DMS153 treated with DMSO at 0.1 percent for 48 hours (cell line): ENCODE results near the gene PARP6.

Source experiments
- DNase-seq: peaks from one replicate; lab custom pipeline; 2025; ENCODE audit not compliant: unreplicated experiment; lab: John Stamatoyannopoulos, UW

The PARP6 gene

GRCh38 chr15:72231833-72232478 is 40.4 kb downstream of the PARP6 start:
- no peak for DNase-seq

- peak; percentile 69 for DNase-seq
These were observed 41.1 kb downstream of the PARP6 start, which contains the start of gene PKM for GRCh38 chr15:72231066-72231832. PKM (minus strand) TSS chr15:72231190; CDS start chr15:72219097, 12,093 bp downstream.

GRCh38 chr15:72230197-72231065 is 41.9 kb downstream of the PARP6 start:
- DNase-seq: no peak

- DNase-seq: no peak
These were observed 42.5 kb downstream of the PARP6 start for GRCh38 chr15:72229947-72230196.

- DNase-seq: no peak
These were observed 43.0 kb downstream of the PARP6 start for GRCh38 chr15:72229076-72229946.

- no peak for DNase-seq
These were observed 44.6 kb downstream of the PARP6 start for GRCh38 chr15:72227720-72228119.

DNA sequence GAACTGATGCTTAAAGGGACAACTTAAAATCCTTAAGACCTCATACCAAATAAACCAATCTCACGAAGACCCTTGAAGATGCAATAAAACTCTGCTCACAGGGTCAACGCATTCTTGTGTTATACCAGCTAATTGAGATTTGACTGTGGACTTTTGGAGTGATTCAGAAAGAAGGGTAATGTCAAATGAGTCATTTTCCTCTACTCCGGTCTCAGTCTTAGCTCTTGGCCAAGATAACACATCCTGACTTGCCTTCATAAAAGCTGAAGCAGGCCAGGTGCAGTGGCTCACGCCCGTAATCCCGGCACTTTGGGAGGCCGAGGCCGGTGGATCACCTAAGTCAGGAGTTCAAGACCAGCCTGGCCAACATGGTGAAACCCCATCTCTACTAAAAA is 45.2 kb downstream of the PARP6 start:
- DNase-seq: no peak

- no peak for DNase-seq
These were observed 49.1 kb downstream of the PARP6 start for GRCh38 chr15:72223278-72223677.

GRCh38 chr15:72222393-72222792 is 50.0 kb downstream of the PARP6 start:
- DNase-seq: no peak

- no peak for DNase-seq
These were observed 51.7 kb downstream of the PARP6 start for GRCh38 chr15:72220687-72221086.

- DNase-seq: no peak
These were observed 55.1 kb downstream of the PARP6 start for GRCh38 chr15:72217216-72217615.

DNA sequence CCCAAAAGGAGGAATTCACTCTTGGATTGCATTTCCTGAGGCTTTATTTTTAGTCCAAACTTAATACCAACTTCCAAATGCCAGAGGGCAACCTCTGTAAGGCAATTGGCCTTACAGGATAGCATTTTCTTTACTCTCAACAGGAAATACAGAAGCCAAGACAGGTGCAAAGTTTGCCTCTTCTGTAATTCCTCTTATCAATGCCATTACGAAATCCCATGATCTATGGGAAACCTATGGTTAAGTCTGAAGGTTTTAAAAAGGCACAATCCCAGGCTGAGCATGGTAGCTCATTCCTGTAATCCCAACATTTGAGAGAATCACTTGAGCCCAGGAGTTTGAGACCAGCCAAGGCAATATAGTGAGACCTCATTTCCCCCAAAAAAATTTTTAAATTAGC is 56.3 kb downstream of the PARP6 start:
- DNase-seq: no peak

DNA sequence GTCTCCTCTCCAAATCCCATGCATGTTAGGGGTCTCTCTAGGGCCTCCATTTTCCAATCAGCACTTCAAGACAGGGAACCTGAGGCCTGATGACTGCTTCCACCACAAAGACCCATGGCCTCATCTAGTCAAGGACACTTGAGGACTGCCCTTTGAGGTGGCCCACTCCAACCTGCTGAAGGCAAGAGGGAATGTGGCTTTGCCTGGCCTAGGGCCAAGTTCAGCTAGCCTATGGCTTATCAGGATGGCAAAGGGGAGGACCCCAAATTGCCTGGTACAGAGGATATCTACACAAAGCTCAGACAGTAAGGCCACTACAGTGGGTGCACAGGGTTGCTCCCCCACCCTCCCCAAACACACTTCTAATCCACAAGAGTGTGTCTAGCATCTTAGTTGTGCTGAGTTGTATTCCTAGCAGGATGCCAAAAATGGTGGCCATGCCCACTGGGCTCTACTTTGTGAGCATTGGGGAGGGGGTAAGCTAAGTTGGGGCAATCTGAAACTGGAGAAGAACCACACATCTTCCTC is 64.7 kb downstream of the PARP6 start:
- DNase-seq: no peak

DNA sequence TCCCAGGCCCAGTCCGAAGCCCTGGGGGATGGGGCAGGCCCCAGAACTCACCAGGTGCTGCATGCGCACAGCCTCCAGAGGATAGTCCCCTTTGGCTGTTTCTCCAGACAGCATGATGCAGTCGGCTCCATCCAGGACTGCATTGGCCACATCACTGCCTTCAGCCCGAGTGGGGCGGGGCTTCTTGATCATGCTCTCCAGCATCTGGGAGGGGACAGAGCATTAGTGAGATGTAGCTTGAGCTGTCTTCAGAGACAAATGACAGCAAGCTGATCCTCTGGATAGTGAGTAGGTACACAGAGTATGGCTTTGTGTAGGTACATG is 65.7 kb downstream of the PARP6 start:
- DNase-seq: no peak

DNA sequence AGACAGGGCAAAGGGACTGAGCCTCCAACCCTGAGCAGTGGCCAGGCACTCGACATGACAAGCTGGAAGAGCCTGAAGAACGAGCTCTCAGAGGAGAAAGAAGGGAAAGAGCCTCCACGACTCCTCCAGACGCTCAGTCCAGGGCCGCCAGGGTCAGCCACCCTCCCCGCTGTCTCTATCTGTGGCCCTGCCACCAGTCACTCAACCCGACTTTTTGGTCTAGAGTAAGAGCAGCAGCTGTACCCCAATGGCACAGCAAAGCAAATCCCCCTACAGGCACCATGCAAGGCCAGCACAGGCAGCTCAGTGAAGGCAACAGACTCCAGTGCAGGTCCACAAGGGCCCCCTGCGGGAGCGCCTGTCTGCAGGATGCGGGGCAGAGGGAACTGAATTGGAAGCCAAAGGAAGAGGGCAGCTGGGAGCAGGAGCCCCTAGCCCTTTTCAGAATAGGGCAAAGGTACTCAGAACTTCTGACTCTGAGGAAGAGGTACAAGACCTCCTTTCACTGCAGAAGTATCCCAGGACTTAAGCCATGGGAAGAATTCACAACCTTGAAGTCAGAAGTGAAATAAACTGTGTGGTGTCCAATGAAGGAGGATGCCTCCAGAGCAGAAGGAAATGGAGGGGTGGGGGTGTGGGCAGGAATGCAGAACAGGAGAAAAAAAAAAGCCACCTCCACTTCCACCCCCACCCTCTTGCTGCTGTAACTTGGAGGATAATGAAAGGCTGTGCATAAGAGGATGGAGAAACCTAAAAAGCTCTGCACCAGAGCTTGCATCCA is 66.3 kb downstream of the PARP6 start:
- no peak for DNase-seq

GRCh38 chr15:72205273-72205672 is 67.1 kb downstream of the PARP6 start:
- no peak for DNase-seq

GRCh38 chr15:72203507-72203837 is 68.9 kb downstream of the PARP6 start:
- peak; percentile 4 for DNase-seq

DNA sequence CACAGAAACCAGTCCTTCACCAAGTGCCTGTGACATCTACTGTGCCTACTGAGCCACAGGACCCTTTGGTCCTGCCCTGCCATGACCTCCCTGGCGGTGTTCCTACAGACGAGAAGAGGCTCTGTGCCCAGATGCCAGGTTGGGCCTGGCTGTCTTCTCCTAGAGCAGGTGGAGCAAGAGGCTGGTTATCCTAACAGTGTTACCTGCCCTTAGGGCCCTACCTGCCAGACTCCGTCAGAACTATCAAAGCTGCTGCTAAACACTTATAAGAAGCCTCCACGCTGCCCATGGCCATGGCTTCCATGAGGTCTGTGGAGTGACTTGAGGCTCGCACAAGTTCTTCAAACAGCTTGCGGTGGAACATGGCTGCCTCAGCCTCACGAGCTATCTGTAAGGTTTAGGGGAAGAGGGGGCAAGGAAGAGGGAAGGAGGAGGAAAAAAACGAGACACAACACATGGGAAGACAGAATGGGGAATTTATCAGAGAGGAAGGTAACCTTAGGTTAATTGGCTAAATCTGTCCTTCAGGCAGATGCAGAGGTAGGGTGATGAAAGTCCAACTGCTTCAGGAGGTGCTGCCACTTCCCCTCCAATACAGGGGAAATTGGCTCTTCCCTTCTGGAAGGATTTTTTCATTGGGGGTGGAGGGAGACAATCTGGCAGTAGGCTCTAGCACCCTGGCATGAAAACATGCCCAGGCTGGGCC is 69.4 kb downstream of the PARP6 start:
- DNase-seq: no peak

- DNase-seq: no peak
These were observed 70.1 kb downstream of the PARP6 start for GRCh38 chr15:72202302-72202701.
